Neural cell (in vitro differentiated cells): ENCODE measurements around the gene HEG1. TPM values are rescaled to one million over a fixed set of nuclear protein-coding genes. Genes with fewer than 3 reads are reported as not detected.

Experiments used
- H2AFZ ChIP-seq: fragments of 200-600, 300-800 bp; sonication (generic), shearing (Covaris generic); 2 replicates; pipeline ENCODE4 v1.6.0; 2014; ENCODE audit warnings: low read depth, mild to moderate bottlenecking, antibody characterized with exemption, low read length, moderate library complexity
- H3F3A ChIP-seq: fragments of 200-600 bp; shearing (Covaris generic); 2 replicates; pipeline ENCODE4 v1.6.1; 2016; ENCODE audit warnings: mild to moderate bottlenecking, moderate library complexity, mixed read lengths, antibody characterized with exemption, low read length; ENCODE audit not compliant: insufficient read depth, poor library complexity, severe bottlenecking
- H3K27ac ChIP-seq: fragments of 200-600, 300-800 bp; sonication (generic), shearing (Covaris generic); 2 replicates; pipeline ENCODE4 v1.5.1; 2014; ENCODE audit warnings: mild to moderate bottlenecking, low read length, moderate library complexity
- H3K27me3 ChIP-seq: fragments of 300-800, 200-600 bp; sonication (generic), shearing (Covaris generic); 2 replicates; pipeline ENCODE4 v1.6.0; 2014; ENCODE audit warnings: mild to moderate bottlenecking, low read depth, low read length, moderate library complexity; ENCODE audit not compliant: insufficient read depth
- H3K36me3 ChIP-seq: fragments of 300-800, 200-600 bp; sonication (generic), shearing (Covaris generic); 2 replicates; pipeline ENCODE4 v1.5.1; 2014; ENCODE audit warnings: mild to moderate bottlenecking, antibody characterized with exemption, low read length, moderate library complexity; ENCODE audit not compliant: insufficient read depth
- H3K4me2 ChIP-seq: fragments of 300-800, 200-600 bp; sonication (generic), shearing (Covaris generic); 2 replicates; pipeline ENCODE4 v1.6.0; 2014; ENCODE audit warnings: mild to moderate bottlenecking, low read length
- H3K4me3 ChIP-seq: fragments of 300-800, 200-600 bp; sonication (generic), shearing (Covaris generic); 2 replicates; pipeline ENCODE4 v1.5.1; 2014; ENCODE audit warnings: mild to moderate bottlenecking, low read length, moderate library complexity
- H3K79me2 ChIP-seq: fragments of 200-600 bp; shearing (Covaris generic); replicated peaks from 2 replicates; pipeline ENCODE4 v1.6.0; 2014; ENCODE audit warnings: mild to moderate bottlenecking, low read length, moderate library complexity; ENCODE audit not compliant: insufficient read depth
- H3K9ac ChIP-seq: fragments of 300-800, 200-600 bp; sonication (generic), shearing (Covaris generic); 2 replicates; pipeline ENCODE4 v1.6.1; 2016; ENCODE audit warnings: mild to moderate bottlenecking, low read length, mixed read lengths
- H3K9me2 ChIP-seq: fragments of 200-600 bp; shearing (Covaris generic); 2 replicates; pipeline ENCODE4 v1.6.1; 2016; ENCODE audit warnings: mild to moderate bottlenecking, low read length, mixed read lengths; ENCODE audit not compliant: insufficient read depth
- H3K9me3 ChIP-seq: fragments of 200-600, 300-800 bp; sonication (generic), shearing (Covaris generic); 2 replicates; pipeline ENCODE4 v1.6.1; 2016; ENCODE audit warnings: mild to moderate bottlenecking, mixed run types, low read length, moderate library complexity, mixed read lengths
- H4K20me1 ChIP-seq: fragments of 200-600 bp; shearing (Covaris generic); 2 replicates; pipeline ENCODE4 v1.6.1; 2016; ENCODE audit warnings: mild to moderate bottlenecking, mixed run types; ENCODE audit not compliant: insufficient read depth
- CTCF ChIP-seq: fragments of 450-650 bp; IDR thresholded peaks from 2 replicates; pipeline ENCODE4 v1.5.1; 2014; ENCODE audit warnings: antibody characterized with exemption, mild to moderate bottlenecking, moderate library complexity; ENCODE audit not compliant: poor library complexity, severe bottlenecking
- EP300 ChIP-seq: fragments of 450-650 bp; conservative IDR thresholded peaks from 2 replicates; pipeline ENCODE4 v1.6.1; 2014; ENCODE audit warnings: antibody characterized with exemption, mild to moderate bottlenecking, moderate library complexity; ENCODE audit not compliant: poor library complexity, severe bottlenecking
- EZH2 ChIP-seq: fragments of 200-600, 300-800 bp; shearing (Covaris generic), sonication (generic); IDR thresholded peaks from 2 replicates; pipeline ENCODE4 v1.6.1; 2014; ENCODE audit warnings: antibody characterized with exemption, low read length, borderline replicate concordance, mild to moderate bottlenecking; ENCODE audit not compliant: insufficient read depth, poor library complexity, severe bottlenecking
- MXI1 ChIP-seq: fragments of 450-650 bp; conservative IDR thresholded peaks from 2 replicates; pipeline ENCODE4 v1.6.1; 2014; ENCODE audit warnings: antibody characterized with exemption, mild to moderate bottlenecking; ENCODE audit not compliant: poor library complexity, severe bottlenecking
- POLR2AphosphoS5 ChIP-seq: IDR thresholded peaks from 2 replicates; pipeline ENCODE4 v1.6.1; 2012
- RAD21 ChIP-seq: fragments of 450-650 bp; conservative IDR thresholded peaks from 2 replicates; pipeline ENCODE4 v1.6.1; 2014; ENCODE audit warnings: antibody characterized with exemption, mild to moderate bottlenecking, moderate library complexity
- REST ChIP-seq: IDR thresholded peaks from 2 replicates; pipeline ENCODE4 v1.6.1; 2012; ENCODE audit warnings: borderline replicate concordance
- SMC3 ChIP-seq: fragments of 450-650 bp; conservative IDR thresholded peaks from 2 replicates; pipeline ENCODE4 v1.6.1; 2014; ENCODE audit warnings: antibody characterized with exemption, mild to moderate bottlenecking, moderate library complexity; ENCODE audit not compliant: poor library complexity
- TAF1 ChIP-seq: IDR thresholded peaks from 2 replicates; pipeline ENCODE4 v1.6.1; 2012; ENCODE audit warnings: low read depth
- polyA plus RNA-seq: library from polyadenylated mRNA; depleted of rRNA; stranded (reverse); fragments of >200 nt; gene quantifications from 2 replicates; pipeline ENCODE4 v1.2.3, GENCODE V29; 2014

HEG1 gene
- polyA plus RNA-seq, 1 donor from 2014 or later = 0.48 TPM

GRCh38 chr3:125079675-125080045 is 23.9 kb upstream of the HEG1 start:
- H3K79me2 ChIP-seq = no peaks in the 10 kb centered on the region
- no peak overlapping the region for H2AFZ ChIP-seq
- H3F3A ChIP-seq = no peaks in the 10 kb centered on the region
- no peak overlapping the region for H3K9ac ChIP-seq
- H3K4me3 ChIP-seq = no peak overlapping the region
- no peak for TF ChIP-seq EZH2
- no peak for TF ChIP-seq POLR2AphosphoS5
- no peak for TF ChIP-seq EP300
- no peak for TF ChIP-seq CTCF
- TF ChIP-seq MXI1 = no peak
- TF ChIP-seq TAF1 = no peak
- TF ChIP-seq SMC3 = no peak
- TF ChIP-seq RAD21 = no peak
- no peak for TF ChIP-seq REST
- H3K9me2 ChIP-seq = no peaks in the 10 kb centered on the region
- H3K9me3 ChIP-seq = no peaks in the 10 kb centered on the region
- no peaks in the 10 kb centered on the region for H3K36me3 ChIP-seq
- H3K27me3 ChIP-seq = no peaks in the 10 kb centered on the region
- H4K20me1 ChIP-seq = no peaks in the 10 kb centered on the region
- H3K4me2 ChIP-seq = no peak overlapping the region
- H3K27ac ChIP-seq = no peak overlapping the region

- Histone ChIP-seq H3K9me3 (no peaks in the 10 kb centered on the region), H3K27ac (no peak overlapping the region), H3K9me2 (no peaks in the 10 kb centered on the region), H2AFZ (no peak overlapping the region), H4K20me1 (no peaks in the 10 kb centered on the region), H3K79me2 (no peaks in the 10 kb centered on the region), H3K36me3 (no peaks in the 10 kb centered on the region), H3K27me3 (no peaks in the 10 kb centered on the region), H3K4me3 (no peak overlapping the region), H3K9ac (no peak overlapping the region), H3F3A (no peaks in the 10 kb centered on the region), H3K4me2 (no peak overlapping the region)
- TF ChIP-seq SMC3 (no peak), EP300 (no peak), TAF1 (no peak), EZH2 (no peak), POLR2AphosphoS5 (no peak), MXI1 (no peak), RAD21 (no peak), REST (no peak), CTCF (no peak)
Measured at GRCh38 chr3:125078951-125079674, 23.3 kb upstream of the HEG1 start.
